ENCODE data around the gene ALKAL2. TPM values are rescaled to one million over a fixed set of nuclear protein-coding genes. Genes with fewer than 3 reads are reported as not detected.

Gene ALKAL2
- total and polyA plus RNA-seq, 8 donors, result 3.1 to 20.5 (median 8.8) TPM

DNA sequence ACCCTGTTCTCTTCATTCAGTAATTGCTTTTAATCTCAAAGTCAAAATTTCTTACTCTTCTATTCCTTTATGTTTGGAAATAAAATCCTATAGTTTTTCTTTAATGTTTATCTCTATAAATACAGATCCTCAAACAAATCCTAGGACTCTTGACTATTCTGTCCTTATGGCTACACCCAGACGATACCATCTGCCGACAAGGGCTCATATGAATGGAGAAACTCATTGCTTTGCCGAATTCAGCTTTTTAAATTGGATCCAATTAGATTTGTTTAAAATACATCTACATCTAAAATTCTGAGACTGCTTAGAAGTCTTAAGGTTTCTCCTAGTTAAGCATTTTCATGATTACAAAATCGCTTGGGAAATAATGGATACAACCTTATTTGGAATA, 9.0 kb downstream of the ALKAL2 start:
- Histone ChIP-seq H3K9me3 (no peaks in the 10 kb centered on the region), H3K4me3 (no peak overlapping the region), H3K27ac (no peak overlapping the region), H3K36me3 (peaks cover 0 to 82% of the 10 kb centered on the region in 2 donors), H3K27me3 (no peaks in the 10 kb centered on the region), H3K4me1 (no peaks in the 10 kb centered on the region)
- DNase-seq (no peak), ATAC-seq (peak; percentile 11)
- TF ChIP-seq, protein P1, sequence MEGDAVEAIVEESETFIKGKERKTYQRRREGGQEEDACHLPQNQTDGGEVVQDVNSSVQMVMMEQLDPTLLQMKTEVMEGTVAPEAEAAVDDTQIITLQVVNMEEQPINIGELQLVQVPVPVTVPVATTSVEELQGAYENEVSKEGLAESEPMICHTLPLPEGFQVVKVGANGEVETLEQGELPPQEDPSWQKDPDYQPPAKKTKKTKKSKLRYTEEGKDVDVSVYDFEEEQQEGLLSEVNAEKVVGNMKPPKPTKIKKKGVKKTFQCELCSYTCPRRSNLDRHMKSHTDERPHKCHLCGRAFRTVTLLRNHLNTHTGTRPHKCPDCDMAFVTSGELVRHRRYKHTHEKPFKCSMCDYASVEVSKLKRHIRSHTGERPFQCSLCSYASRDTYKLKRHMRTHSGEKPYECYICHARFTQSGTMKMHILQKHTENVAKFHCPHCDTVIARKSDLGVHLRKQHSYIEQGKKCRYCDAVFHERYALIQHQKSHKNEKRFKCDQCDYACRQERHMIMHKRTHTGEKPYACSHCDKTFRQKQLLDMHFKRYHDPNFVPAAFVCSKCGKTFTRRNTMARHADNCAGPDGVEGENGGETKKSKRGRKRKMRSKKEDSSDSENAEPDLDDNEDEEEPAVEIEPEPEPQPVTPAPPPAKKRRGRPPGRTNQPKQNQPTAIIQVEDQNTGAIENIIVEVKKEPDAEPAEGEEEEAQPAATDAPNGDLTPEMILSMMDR (IDR thresholded peaks at IDR 0.05), result no peak
- intact Hi-C loops (cut with DNase I), result no loop called here

DNA sequence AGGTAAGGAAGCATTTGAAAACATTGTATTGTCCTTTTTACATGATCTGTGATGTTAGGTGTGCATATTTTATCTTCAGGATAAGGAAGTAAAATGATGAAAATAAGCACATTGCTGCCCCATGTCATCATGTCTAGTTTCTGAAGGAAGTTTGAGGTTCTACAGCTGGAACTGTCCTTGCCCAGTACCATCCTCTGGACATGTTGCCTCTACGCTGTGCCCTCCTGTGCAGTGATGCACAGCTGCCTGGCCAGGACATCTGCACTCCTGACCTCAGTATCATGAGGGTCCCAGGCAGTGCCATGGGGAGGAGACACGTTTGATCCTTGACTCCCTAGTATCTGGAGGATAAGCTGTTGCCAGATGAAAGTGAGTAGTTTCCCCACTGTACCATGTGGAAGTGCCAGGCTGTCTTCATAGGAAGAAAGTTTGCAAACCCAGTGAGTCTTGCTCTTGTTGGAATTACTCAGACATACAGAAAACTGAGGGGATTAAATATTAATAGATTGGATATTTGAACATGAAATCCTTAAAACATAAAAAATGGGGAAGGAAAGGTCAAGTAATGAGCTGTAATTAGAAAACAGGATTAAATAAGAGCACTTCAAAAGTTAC, 9.5 kb downstream of the ALKAL2 start:
- intact Hi-C loops (cut with DNase I), result no loop called here
- TF ChIP-seq, protein P1 (IDR thresholded peaks at IDR 0.05), result no peak
- peak; percentile 64 for ATAC-seq
- peaks cover 0 to 81% of the 10 kb centered on the region in 2 donors for H3K36me3 ChIP-seq
- no peaks in the 10 kb centered on the region for H3K9me3 ChIP-seq
- H3K27me3 ChIP-seq, result no peaks in the 10 kb centered on the region
- no peak for DNase-seq
- H3K4me1 ChIP-seq, result no peaks in the 10 kb centered on the region
- no peak overlapping the region for H3K4me3 ChIP-seq
- H3K27ac ChIP-seq, result no peak overlapping the region

DNA sequence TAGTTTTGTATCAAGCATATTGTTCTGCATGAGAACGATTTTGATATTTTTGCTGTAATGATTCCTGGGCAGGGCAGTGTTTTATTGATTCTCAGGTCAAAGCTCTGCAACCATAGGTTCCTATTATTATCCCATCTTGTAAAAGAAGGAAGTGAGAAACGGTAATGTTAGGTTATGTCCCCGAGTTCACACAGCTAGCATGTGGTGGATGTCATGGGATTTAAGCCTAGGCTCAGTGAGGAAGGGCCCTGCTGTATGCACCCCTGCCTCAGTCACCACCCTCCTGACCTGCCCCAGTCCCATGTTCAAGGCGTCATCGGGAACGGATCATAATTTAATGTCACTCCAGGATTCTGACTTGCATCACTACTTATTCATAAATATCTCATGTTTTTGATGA, 12.4 kb downstream of the ALKAL2 start:
- Histone ChIP-seq H3K9me3 (no peaks in the 10 kb centered on the region), H3K27me3 (no peaks in the 10 kb centered on the region), H3K36me3 (peaks cover 0 to 69% of the 10 kb centered on the region in 2 donors), H3K4me1 (peaks cover 0 to 8% of the 10 kb centered on the region in 2 donors), H3K4me3 (no peak overlapping the region), H3K27ac (no peak overlapping the region)
- intact Hi-C loops (cut with DNase I), result no loop called here
- no peak for ATAC-seq
- no peak for DNase-seq
- TF ChIP-seq, protein P1 (IDR thresholded peaks at IDR 0.05), result no peak

DNA sequence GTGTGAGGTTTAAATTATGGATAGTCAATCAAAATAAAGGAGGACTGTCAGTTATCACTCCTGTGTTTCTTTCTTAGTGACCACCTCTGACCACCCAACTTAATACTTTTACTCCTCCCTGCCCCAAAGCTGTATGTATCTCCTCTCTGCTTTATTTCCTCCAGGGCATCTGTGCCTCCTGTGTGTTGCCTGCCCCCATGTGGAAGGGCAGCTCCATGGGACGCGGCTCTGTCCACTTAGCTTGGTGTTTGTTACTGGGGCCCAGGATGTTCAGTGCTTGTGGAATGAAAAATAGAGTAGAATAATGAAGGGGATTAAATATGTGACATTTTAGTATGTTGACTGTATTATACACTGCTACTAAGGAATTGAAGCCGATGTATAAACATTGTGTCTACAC, 13.4 kb downstream of the ALKAL2 start:
- Histone ChIP-seq H3K36me3 (peaks cover 0 to 62% of the 10 kb centered on the region in 2 donors), H3K27ac (no peak overlapping the region), H3K9me3 (no peaks in the 10 kb centered on the region), H3K4me3 (no peak overlapping the region), H3K4me1 (peaks cover 0 to 17% of the 10 kb centered on the region in 2 donors), H3K27me3 (no peaks in the 10 kb centered on the region)
- intact Hi-C loops (cut with DNase I), result no loop called here
- ATAC-seq (no peak), DNase-seq (no peak)
- TF ChIP-seq, protein P1 (IDR thresholded peaks at IDR 0.05), result no peak

DNA sequence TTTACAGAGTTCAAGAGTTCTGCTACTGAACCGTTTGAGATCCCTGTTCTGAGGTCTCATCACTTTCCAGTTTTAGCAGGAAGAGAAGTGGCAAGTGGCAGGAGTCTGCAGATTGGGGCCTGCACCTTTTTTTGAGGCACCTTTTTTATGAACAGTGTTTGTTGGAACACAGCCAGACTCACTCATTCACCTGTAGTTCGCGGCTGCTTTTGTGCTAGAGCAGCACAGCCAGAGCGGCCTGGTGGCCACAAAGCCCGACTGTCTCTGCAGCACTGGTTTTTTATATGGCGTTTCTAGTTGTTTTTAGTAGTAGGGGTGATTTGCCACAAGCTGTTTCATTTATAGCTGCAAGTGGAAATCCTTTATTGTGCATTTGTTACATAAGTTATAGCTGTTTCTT, 14.6 kb downstream of the ALKAL2 start:
- Histone ChIP-seq H3K27ac (no peak overlapping the region), H3K4me3 (no peak overlapping the region), H3K36me3 (peaks cover 0 to 51% of the 10 kb centered on the region in 2 donors), H3K4me1 (peaks cover 0 to 27% of the 10 kb centered on the region in 2 donors), H3K27me3 (no peaks in the 10 kb centered on the region), H3K9me3 (no peaks in the 10 kb centered on the region)
- intact Hi-C loops (cut with DNase I), result no loop called here
- ATAC-seq (peak; percentile 31), DNase-seq (no peak)
- TF ChIP-seq, protein P1 (IDR thresholded peaks at IDR 0.05), result no peak
